H1 (cell line): ENCODE results near the gene TBL2. TPM values are rescaled to one million over a fixed set of nuclear protein-coding genes. Genes with fewer than 3 reads are reported as not detected.

Experiments
- CBX8 ChIP-seq: fragments of 300-800, 300-1000 bp; sonication (generic); IDR thresholded peaks from 2 replicates; pipeline ENCODE4 v1.7.1; 2016; ENCODE audit warnings: low read depth, low read length, borderline replicate concordance
- CEBPB ChIP-seq: IDR thresholded peaks from 2 replicates; pipeline ENCODE4 v1.6.1; 2012; ENCODE audit warnings: low read depth, low read length
- KDM1A ChIP-seq: fragments of 200-600, 300-600 bp; sonication (generic); IDR thresholded peaks from 2 replicates; pipeline ENCODE4 v1.7.1; 2016; ENCODE audit warnings: mild to moderate bottlenecking, low read length, borderline replicate concordance
- SAP30 ChIP-seq: fragments of 300-600 bp; sonication (generic); IDR thresholded peaks from 2 replicates; pipeline ENCODE4 v1.7.1; 2012; ENCODE audit warnings: low read length, moderate library complexity, mild to moderate bottlenecking, inconsistent platforms; ENCODE audit not compliant: insufficient read depth, insufficient replicate concordance
- SIX5 ChIP-seq: IDR thresholded peaks from 2 replicates; pipeline ENCODE4 v1.6.1; 2011; ENCODE audit warnings: mild to moderate bottlenecking, low read depth, low read length
- ZNF274 ChIP-seq: IDR thresholded peaks from 2 replicates; pipeline ENCODE4 v1.7.0; 2012; ENCODE audit warnings: low read length, borderline replicate concordance; ENCODE audit errors: extremely low read depth
- polyA plus RNA-seq, 7 experiments: library from polyadenylated mRNA; depleted of rRNA in 3 of 7; stranded (reverse) in 5 of 7; unstranded in 2 of 7; fragments of >200 nt in 5 of 7; fragments of 200-250 nt in 2 of 7; gene quantifications; 1 replicate in 5 of 7; 2 replicates in 1 of 7; 4 replicates in 1 of 7; pipeline versions ENCODE4 v1.2.1 to v1.2.3, GENCODE V29; 2011 to 2013; ENCODE audit warnings: missing spikeins in 2 of 7, mixed read lengths in 2 of 7
- total RNA-seq: library from RNA; stranded (reverse); fragmentation: NEBNext Ultra II Directional; extraction: Animal tissue kit (Norgen Biotek cat#: 25700); gene quantifications from 2 replicates; pipeline ENCODE4 v1.2.1, GENCODE V29; 2021
- TF ChIP-seq, protein P1 (sequence below): fragments of 300-600 bp; sonication (generic); IDR thresholded peaks from 2 replicates; pipeline ENCODE4 v1.7.1; 2012; ENCODE audit warnings: low read length, moderate library complexity, mild to moderate bottlenecking, inconsistent platforms; ENCODE audit not compliant: insufficient replicate concordance
- TF ChIP-seq, protein P2 (sequence below): IDR thresholded peaks from 2 replicates; pipeline ENCODE4 v1.6.1; 2012; ENCODE audit warnings: inconsistent platforms
- TF ChIP-seq, protein P3 (sequence below): IDR thresholded peaks from 2 replicates; pipeline ENCODE4 v1.6.1; 2011; ENCODE audit warnings: low read depth, mild to moderate bottlenecking, low read length; ENCODE audit not compliant: insufficient read depth

TBL2 gene
- total and polyA plus RNA-seq, 2 of the 8 experiments (the other 6 are each of a cell fraction or from before 2014, with no cell fraction given), result 25.8 to 29.7 TPM

DNA sequence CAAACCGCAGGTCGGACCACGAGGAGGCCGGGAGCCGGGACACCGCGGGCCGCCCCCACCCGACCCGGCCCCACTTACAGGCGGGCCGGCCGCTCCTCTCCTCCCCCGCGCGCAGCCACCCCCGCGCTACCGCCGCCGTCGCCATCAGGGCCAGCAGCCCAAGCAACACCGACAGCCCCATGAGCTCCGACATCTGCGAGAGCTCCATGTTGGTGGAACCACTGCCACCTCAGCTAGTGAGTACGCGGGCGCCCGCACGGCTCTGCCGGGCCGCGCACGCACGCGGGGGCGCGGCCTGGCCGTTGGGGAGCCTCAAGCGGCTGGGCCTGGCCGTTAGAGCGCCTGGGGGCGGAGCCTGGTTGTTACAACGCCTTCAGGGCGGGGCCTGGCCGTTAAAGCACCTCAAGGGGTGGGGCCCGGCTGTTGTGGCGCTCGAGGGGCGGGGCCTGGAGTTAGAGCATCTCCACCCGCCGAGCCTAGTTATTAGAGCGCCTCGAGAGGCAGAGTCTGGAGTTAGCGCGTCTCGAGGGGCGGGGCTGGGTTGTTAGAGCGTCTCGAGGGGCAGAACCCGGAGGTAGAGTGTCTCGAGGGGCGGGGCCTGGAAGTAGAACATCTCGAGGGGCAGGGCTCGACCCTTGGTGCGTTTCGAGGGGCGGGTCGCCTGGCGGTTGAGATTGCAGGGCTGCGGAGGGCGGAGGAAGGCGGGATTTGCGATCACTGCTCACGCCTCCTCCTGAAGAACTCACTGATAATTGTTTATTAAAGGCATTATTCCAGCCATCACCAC is at the start of gene TBL2 (continued):
- TF ChIP-seq, protein P1, sequence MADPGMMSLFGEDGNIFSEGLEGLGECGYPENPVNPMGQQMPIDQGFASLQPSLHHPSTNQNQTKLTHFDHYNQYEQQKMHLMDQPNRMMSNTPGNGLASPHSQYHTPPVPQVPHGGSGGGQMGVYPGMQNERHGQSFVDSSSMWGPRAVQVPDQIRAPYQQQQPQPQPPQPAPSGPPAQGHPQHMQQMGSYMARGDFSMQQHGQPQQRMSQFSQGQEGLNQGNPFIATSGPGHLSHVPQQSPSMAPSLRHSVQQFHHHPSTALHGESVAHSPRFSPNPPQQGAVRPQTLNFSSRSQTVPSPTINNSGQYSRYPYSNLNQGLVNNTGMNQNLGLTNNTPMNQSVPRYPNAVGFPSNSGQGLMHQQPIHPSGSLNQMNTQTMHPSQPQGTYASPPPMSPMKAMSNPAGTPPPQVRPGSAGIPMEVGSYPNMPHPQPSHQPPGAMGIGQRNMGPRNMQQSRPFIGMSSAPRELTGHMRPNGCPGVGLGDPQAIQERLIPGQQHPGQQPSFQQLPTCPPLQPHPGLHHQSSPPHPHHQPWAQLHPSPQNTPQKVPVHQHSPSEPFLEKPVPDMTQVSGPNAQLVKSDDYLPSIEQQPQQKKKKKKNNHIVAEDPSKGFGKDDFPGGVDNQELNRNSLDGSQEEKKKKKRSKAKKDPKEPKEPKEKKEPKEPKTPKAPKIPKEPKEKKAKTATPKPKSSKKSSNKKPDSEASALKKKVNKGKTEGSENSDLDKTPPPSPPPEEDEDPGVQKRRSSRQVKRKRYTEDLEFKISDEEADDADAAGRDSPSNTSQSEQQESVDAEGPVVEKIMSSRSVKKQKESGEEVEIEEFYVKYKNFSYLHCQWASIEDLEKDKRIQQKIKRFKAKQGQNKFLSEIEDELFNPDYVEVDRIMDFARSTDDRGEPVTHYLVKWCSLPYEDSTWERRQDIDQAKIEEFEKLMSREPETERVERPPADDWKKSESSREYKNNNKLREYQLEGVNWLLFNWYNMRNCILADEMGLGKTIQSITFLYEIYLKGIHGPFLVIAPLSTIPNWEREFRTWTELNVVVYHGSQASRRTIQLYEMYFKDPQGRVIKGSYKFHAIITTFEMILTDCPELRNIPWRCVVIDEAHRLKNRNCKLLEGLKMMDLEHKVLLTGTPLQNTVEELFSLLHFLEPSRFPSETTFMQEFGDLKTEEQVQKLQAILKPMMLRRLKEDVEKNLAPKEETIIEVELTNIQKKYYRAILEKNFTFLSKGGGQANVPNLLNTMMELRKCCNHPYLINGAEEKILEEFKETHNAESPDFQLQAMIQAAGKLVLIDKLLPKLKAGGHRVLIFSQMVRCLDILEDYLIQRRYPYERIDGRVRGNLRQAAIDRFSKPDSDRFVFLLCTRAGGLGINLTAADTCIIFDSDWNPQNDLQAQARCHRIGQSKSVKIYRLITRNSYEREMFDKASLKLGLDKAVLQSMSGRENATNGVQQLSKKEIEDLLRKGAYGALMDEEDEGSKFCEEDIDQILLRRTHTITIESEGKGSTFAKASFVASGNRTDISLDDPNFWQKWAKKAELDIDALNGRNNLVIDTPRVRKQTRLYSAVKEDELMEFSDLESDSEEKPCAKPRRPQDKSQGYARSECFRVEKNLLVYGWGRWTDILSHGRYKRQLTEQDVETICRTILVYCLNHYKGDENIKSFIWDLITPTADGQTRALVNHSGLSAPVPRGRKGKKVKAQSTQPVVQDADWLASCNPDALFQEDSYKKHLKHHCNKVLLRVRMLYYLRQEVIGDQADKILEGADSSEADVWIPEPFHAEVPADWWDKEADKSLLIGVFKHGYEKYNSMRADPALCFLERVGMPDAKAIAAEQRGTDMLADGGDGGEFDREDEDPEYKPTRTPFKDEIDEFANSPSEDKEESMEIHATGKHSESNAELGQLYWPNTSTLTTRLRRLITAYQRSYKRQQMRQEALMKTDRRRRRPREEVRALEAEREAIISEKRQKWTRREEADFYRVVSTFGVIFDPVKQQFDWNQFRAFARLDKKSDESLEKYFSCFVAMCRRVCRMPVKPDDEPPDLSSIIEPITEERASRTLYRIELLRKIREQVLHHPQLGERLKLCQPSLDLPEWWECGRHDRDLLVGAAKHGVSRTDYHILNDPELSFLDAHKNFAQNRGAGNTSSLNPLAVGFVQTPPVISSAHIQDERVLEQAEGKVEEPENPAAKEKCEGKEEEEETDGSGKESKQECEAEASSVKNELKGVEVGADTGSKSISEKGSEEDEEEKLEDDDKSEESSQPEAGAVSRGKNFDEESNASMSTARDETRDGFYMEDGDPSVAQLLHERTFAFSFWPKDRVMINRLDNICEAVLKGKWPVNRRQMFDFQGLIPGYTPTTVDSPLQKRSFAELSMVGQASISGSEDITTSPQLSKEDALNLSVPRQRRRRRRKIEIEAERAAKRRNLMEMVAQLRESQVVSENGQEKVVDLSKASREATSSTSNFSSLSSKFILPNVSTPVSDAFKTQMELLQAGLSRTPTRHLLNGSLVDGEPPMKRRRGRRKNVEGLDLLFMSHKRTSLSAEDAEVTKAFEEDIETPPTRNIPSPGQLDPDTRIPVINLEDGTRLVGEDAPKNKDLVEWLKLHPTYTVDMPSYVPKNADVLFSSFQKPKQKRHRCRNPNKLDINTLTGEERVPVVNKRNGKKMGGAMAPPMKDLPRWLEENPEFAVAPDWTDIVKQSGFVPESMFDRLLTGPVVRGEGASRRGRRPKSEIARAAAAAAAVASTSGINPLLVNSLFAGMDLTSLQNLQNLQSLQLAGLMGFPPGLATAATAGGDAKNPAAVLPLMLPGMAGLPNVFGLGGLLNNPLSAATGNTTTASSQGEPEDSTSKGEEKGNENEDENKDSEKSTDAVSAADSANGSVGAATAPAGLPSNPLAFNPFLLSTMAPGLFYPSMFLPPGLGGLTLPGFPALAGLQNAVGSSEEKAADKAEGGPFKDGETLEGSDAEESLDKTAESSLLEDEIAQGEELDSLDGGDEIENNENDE, result no peak
- TF ChIP-seq CEBPB (no peak), SIX5 (no peak), ZNF274 (no peak), CBX8 (no peak), SAP30 (no peak), KDM1A (no peak)
- TF ChIP-seq, protein P2, sequence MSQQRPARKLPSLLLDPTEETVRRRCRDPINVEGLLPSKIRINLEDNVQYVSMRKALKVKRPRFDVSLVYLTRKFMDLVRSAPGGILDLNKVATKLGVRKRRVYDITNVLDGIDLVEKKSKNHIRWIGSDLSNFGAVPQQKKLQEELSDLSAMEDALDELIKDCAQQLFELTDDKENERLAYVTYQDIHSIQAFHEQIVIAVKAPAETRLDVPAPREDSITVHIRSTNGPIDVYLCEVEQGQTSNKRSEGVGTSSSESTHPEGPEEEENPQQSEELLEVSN, result no peak
- TF ChIP-seq, protein P3, sequence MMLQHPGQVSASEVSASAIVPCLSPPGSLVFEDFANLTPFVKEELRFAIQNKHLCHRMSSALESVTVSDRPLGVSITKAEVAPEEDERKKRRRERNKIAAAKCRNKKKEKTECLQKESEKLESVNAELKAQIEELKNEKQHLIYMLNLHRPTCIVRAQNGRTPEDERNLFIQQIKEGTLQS, result no peak
